HFFc6 (cell line): ENCODE measurements around the gene UPK1A. TPM values are rescaled to one million over a fixed set of nuclear protein-coding genes. Genes with fewer than 3 reads are reported as not detected.
"Not testable (repeated sequence)": the region's sequence is repeated elsewhere in the genome, so short reads cannot be mapped to it uniquely, and the experiment has no call there.

Experiments used
- DNase-seq: peaks from one replicate; pipeline ENCODE4 v3.0.0-alpha.2; 2018
- H3K27ac Mint-ChIP-seq: 2 replicates; pipeline ENCODE4 v1.8.0; 2020; ENCODE audit warnings: mild to moderate bottlenecking, mixed read lengths
- H3K27me3 Mint-ChIP-seq: 2 replicates; pipeline ENCODE4 v1.8.0; 2021; ENCODE audit warnings: mild to moderate bottlenecking, moderate library complexity, mixed read lengths; ENCODE audit not compliant: insufficient read depth
- H3K36me3 Mint-ChIP-seq: 2 replicates; pipeline ENCODE4 v1.8.0; 2021; ENCODE audit warnings: low read depth, mixed read lengths
- H3K4me1 Mint-ChIP-seq: 2 replicates; pipeline ENCODE4 v1.8.0; 2020; ENCODE audit warnings: low read depth, mixed read lengths
- H3K4me3 Mint-ChIP-seq: 2 replicates; pipeline ENCODE4 v1.8.0; 2020; ENCODE audit warnings: mild to moderate bottlenecking, moderate library complexity, mixed read lengths
- H3K9me3 Mint-ChIP-seq: 2 replicates; pipeline ENCODE4 v1.8.0; 2020; ENCODE audit warnings: mild to moderate bottlenecking, mixed read lengths
- total RNA-seq, 6 experiments: library from RNA; stranded (reverse); fragmentation: NEBNext Ultra II Directional; extraction: Animal tissue kit (Norgen Biotek cat#: 25700); gene quantifications; 2 replicates in 1 of 6; 3 replicates in 5 of 6; pipeline ENCODE4 v1.2.3, GENCODE V29; 2021
- TF ChIP-seq, protein P1 (sequence below): fragments of 200-600 bp; sonication (generic); IDR thresholded peaks from 2 replicates; pipeline ENCODE4 v1.5.0; 2021; ENCODE audit warnings: antibody characterized with exemption, mild to moderate bottlenecking

Gene UPK1A
- total RNA-seq, 6 experiments from 2014 or later = 0.18 TPM; not detected in 5

DNA sequence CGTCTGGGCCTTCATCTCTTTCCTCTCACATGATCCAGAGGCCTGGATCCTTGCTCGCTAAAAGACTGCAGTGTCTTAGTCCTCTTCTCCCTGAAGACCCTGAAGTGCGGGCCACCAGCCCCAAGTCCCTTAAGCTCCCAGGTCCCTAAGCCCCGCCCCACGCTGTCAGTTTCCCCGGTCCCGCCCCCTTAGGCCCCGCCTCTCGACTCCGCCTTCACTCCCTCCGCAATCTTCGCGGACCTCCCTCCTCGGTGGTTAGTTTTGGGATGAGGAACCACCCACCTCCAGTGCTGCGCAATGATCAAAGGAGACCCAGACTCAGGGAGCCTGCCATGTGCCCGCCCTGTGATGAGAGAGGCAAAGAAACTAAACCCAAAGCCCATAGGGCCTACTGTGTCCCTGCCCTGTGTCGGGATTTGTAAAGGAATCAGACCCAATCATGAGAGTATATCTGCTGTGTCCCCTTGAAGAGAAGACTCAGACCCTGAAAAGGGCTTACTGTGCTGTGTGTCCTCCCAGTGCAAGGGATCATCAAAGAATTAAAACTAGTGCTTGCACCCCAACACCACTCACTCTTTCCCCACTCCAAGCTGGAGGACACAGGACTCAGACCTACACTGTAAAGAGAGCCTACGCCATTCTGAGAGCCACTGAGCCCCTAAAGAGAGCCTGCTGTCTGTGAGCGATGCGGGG is 21.2 kb upstream of the UPK1A start:
- Mint-ChIP-seq H3K4me1 (peaks cover 38% of the 10 kb centered on the region), H3K4me3 (peak overlapping the region; percentile 79)

DNA sequence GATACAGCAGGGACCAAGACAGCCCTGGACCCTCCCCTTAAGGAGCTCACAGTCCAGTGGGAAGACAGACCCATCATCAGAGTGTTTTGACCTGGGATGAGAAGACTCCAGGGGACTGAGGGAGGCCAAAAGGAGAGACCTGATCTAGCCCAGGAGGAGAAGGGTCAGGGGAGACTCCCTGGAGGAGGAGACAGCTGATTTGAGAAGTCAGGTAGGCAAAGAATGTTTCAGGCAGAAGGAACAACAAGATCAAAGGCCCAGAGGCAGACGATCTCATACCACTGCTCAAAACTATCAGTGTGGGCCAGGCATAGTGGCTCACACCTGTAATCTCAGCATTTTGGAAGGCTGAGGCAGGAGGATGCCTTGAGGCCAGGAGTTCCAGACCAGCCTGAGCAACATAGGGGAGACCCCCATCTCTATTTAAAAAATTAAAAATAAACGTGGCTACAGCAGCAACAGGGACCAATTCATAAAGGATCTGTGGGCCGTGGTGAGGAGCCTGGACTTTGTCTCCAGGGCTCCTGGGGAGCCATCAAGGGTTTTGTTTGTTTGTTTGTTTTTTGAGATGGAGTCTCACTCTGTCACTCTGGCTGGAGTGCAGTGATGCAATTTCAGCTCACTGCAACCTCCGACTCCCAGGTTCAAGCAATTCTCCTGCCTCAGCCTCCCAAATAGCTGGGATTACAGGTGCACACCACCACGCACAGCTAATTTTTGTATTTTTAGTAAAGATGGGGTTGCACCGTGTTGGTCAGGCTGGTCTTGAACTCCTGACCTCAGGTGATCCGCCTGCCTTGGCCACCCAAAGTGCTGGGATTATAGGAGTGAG is 20.4 kb upstream of the UPK1A start:
- H3K4me1 Mint-ChIP-seq = peaks cover 38% of the 10 kb centered on the region
- H3K27me3 Mint-ChIP-seq = no peaks in the 10 kb centered on the region
- DNase-seq = no peak
- H3K36me3 Mint-ChIP-seq = peaks cover 10% of the 10 kb centered on the region
- H3K27ac Mint-ChIP-seq = peak overlapping the region; percentile 86
- TF ChIP-seq, protein P1, sequence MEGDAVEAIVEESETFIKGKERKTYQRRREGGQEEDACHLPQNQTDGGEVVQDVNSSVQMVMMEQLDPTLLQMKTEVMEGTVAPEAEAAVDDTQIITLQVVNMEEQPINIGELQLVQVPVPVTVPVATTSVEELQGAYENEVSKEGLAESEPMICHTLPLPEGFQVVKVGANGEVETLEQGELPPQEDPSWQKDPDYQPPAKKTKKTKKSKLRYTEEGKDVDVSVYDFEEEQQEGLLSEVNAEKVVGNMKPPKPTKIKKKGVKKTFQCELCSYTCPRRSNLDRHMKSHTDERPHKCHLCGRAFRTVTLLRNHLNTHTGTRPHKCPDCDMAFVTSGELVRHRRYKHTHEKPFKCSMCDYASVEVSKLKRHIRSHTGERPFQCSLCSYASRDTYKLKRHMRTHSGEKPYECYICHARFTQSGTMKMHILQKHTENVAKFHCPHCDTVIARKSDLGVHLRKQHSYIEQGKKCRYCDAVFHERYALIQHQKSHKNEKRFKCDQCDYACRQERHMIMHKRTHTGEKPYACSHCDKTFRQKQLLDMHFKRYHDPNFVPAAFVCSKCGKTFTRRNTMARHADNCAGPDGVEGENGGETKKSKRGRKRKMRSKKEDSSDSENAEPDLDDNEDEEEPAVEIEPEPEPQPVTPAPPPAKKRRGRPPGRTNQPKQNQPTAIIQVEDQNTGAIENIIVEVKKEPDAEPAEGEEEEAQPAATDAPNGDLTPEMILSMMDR = no peak
- no peak overlapping the region for H3K4me3 Mint-ChIP-seq
- H3K9me3 Mint-ChIP-seq = no peaks in the 10 kb centered on the region

More for the DNA sequence above, 21.2 kb upstream of the UPK1A start:
- no peak for DNase-seq
- Mint-ChIP-seq H3K27me3 (no peaks in the 10 kb centered on the region), H3K27ac (peak overlapping the region; percentile 86), H3K9me3 (no peaks in the 10 kb centered on the region), H3K36me3 (peaks cover 10% of the 10 kb centered on the region)
- TF ChIP-seq, protein P1 = no peak

DNA sequence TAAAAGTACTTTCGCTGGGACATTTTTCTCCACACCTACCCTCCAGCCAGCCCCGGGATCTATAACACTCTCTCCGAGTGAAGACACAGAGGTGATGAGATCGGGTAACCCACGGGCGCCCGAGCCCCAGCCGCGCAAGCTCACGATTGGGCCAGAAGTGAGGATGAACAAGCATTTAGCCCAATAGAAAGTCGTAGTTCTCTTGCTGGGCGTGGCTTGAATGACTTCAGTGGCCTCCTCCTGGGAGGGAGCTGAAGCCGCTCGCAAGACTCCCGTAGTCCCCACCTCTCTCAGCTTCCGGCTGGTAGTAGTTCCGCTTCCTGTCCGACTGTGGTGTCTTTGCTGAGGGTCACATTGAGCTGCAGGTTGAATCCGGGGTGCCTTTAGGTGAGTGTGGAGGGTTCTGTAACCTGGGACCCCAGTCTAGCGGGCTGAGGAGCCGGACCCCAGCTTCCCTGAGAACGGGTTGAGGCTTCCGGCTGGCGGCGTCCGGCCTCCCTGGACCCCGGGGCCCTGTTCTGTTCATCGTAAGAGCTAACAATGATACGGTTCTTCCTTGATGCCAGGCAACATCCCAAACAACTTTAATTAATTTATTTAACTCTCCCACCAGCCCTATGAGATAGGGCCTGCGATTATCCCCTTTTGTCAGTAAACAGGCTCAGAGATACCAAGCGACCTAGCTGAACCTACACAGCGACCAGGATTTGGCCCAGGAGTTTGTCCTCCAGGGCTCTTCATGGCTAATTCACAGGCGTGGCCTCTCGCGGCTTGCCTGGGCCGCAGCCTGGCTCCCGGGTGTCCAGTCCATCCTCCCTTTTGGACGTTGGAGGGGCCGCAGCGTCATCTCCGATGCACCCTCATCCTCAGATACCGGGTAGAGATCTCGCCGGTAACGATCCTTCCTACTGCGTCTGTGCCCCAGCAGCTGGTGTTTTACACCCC is 18.0 kb upstream of the UPK1A start, which contains the start of gene COX6B1:
COX6B1 (plus strand) TSS at position 307 of the 945 bp plus-strand sequence. CDS start 2,921 bp downstream, outside the sequence.
- TF ChIP-seq, protein P1 = no peak
- peak; percentile 97 for DNase-seq
- Mint-ChIP-seq H3K9me3 (no peaks in the 10 kb centered on the region), H3K27ac (peak within 1 kb of the TSS; percentile 96), H3K36me3 (peaks cover 10% of the 10 kb centered on the region), H3K4me1 (peaks cover 31% of the 10 kb centered on the region), H3K27me3 (no peaks in the 10 kb centered on the region), H3K4me3 (peak within 1 kb of the TSS; percentile 99)

DNA sequence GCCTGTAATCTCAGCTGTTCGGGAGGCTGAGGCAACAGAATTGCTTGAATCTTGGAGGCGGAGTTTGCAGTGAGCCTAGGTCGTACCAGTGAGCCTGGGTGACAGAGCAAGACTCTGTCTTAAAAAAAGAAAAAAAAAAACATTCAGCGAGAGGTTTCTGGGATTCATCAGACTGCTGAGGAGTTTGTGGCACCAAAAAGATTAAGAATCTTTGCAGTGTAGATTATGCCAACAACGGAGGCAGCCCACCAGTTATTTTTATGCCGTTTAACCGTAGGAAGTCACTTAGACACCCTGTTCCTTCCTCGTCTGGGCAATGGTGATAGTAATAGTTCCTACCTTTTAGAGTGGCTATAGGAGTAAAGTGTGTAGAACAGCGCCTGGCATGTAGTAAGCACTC is 15.7 kb upstream of the UPK1A start:
- Mint-ChIP-seq H3K27me3 (no peaks in the 10 kb centered on the region), H3K9me3 (no peaks in the 10 kb centered on the region), H3K36me3 (peaks cover 16% of the 10 kb centered on the region), H3K4me1 (peaks cover 18% of the 10 kb centered on the region), H3K4me3 (no peak overlapping the region), H3K27ac (no peak overlapping the region)
- DNase-seq = no peak
- TF ChIP-seq, protein P1 = no peak

DNA sequence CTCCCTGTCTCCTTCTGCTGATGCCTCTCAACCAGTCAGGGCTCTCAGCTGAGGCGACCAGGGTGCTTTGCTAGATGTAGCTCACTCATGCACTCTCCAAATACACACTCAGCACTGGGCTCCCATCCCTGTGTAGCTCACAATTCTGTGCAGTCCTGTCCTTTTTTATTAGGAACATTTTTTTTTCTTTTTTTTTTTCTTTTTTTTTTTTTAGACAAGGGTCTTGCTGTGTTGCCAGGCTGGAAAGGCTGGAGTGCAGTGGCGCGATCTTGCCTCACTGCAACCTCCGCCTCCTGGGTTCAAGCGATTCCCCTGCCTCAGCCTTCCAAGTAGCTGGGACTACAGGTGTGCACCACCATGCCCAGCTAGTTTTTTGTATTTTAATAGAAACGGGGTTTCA is 11.5 kb upstream of the UPK1A start:
- DNase-seq, H3K4me1 Mint-ChIP-seq, H3K9me3 Mint-ChIP-seq, H3K27me3 Mint-ChIP-seq, H3K4me3 Mint-ChIP-seq, H3K27ac Mint-ChIP-seq: not testable (repeated sequence)
- H3K36me3 Mint-ChIP-seq = peaks cover 20% of the 10 kb centered on the region
